Activated T-cell treated with anti-CD3 and anti-CD28 coated beads, Interleukin-2, amount 50 U/mL, for 72 hours (primary cell): ENCODE data around the gene EPAS1. TPM values are rescaled to one million over a fixed set of nuclear protein-coding genes. Genes with fewer than 3 reads are reported as not detected.

Source experiments
- ATAC-seq, 2 donors: fragments of 150-1000 bp; cut with Tn5 transposase; replicated peaks in 1 of 2; 2 replicates each; pipeline ENCODE4 v1.10.0; 2021; ENCODE audit warnings: moderate library complexity in 2 of 2, mild to moderate bottlenecking in 1 of 2
- DNase-seq, 2 donors: peaks; one replicate each; pipeline ENCODE4 v3.0.0; 2021 to 2022; ENCODE audit warnings: mixed read lengths in 1 of 2
- H3K27ac Mint-ChIP-seq: one replicate; pipeline ENCODE4 v1.8.0; 2022; ENCODE audit warnings: mild to moderate bottlenecking, moderate library complexity, mixed read lengths
- H3K27me3 Mint-ChIP-seq: one replicate; pipeline ENCODE4 v1.8.0; 2022; ENCODE audit warnings: low read depth, mixed read lengths
- H3K36me3 Mint-ChIP-seq, 2 donors: one replicate each; pipeline ENCODE4 v1.8.0; 2022; ENCODE audit warnings: mixed read lengths in 2 of 2, mild to moderate bottlenecking in 1 of 2; ENCODE audit not compliant: insufficient read depth in 2 of 2
- H3K4me1 Mint-ChIP-seq: one replicate; pipeline ENCODE4 v1.8.0; 2022; ENCODE audit warnings: low read depth, mixed read lengths
- H3K4me3 Mint-ChIP-seq, 2 donors: one replicate each; pipeline ENCODE4 v1.8.0; 2022; ENCODE audit warnings: mild to moderate bottlenecking in 2 of 2, mixed read lengths in 2 of 2, moderate library complexity in 2 of 2
- H3K9me3 Mint-ChIP-seq, 2 donors: one replicate each; pipeline ENCODE4 v1.8.0; 2022; ENCODE audit warnings: mixed read lengths in 2 of 2
- total RNA-seq, 2 donors: library from RNA; stranded (reverse); gene quantifications; one replicate each; pipeline ENCODE4 v1.2.3, GENCODE V29; 2022

The EPAS1 gene
- total RNA-seq, 2 donors from 2014 or later: 50.8 to 219 TPM

- ATAC-seq: peak; percentile 4 to 21
- no peaks in the 10 kb centered on the region for H3K9me3 Mint-ChIP-seq
- peaks cover 0 to 11% of the 10 kb centered on the region in 2 donors for H3K36me3 Mint-ChIP-seq
- H3K27ac Mint-ChIP-seq: peak overlapping the region; percentile 83
- peak overlapping the region; percentile 95 to 99 for H3K4me3 Mint-ChIP-seq
- H3K27me3 Mint-ChIP-seq: peaks cover 69% of the 10 kb centered on the region
- H3K4me1 Mint-ChIP-seq: peaks cover 36% of the 10 kb centered on the region
- DNase-seq: peak; percentile 37 to 45
Observed at GRCh38 chr2:46298522-46299353, 1.5 kb downstream of the EPAS1 start.

DNA sequence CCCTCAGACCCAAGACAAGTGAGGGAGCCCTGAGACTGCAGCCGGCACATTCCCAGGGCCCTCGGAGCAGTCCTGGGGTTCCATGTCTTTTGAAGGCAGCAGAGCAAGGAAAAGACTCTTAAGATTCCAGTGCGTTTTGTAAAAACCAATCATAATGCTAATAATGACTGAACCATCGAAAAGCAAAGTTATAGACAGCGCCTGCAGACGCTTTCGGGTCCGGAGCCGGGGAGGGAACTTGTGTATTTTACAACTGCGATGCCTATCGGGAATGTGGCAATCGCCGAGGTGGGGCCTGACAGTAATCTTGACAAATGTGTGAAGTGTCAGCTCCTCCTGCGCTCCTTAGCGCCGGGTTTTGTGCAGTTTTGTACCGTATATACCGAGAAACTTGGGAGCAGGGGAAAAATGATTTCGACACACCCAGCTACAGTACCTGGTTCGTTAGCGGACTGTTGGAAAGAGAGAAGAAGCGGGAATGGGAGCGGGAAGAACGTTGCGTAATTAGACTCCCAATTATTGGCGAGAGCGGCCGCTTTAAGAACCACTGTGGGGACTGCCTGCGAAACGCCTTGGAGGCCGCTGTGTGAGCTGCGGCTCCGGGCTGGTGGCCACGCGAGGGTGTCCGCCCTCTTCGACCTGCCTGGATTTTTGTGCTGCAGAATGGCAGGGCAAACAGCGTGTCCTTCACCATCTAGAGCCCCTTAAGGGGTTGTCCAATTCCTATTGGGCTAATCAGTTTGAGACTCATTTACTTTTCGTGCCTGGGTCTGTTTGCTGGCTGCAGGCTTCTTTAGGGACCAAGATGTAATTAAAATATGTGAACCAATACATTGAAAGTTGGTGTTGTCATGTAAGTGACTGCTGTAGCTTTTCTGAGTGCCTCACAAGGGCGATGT, 2.4 kb downstream of the EPAS1 start:
- Mint-ChIP-seq H3K9me3 (no peaks in the 10 kb centered on the region), H3K4me1 (peaks cover 45% of the 10 kb centered on the region), H3K27me3 (peaks cover 74% of the 10 kb centered on the region), H3K36me3 (peaks cover 0 to 11% of the 10 kb centered on the region in 2 donors), H3K4me3 (peak overlapping the region; percentile 95 to 99), H3K27ac (peak overlapping the region; percentile 75)
- ATAC-seq (no peak), DNase-seq (no peak)

- Mint-ChIP-seq H3K36me3 (peaks cover 0 to 14% of the 10 kb centered on the region in 2 donors), H3K27me3 (peaks cover 78% of the 10 kb centered on the region), H3K4me3 (peak overlapping the region in 1 of 2 donors; percentile 99), H3K9me3 (peaks cover 1 to 2% of the 10 kb centered on the region in 2 donors), H3K27ac (no peak overlapping the region), H3K4me1 (peaks cover 53% of the 10 kb centered on the region)
- ATAC-seq: no peak
- DNase-seq: no peak
Observed at GRCh38 chr2:46300406-46300832, 3.2 kb downstream of the EPAS1 start.

DNA sequence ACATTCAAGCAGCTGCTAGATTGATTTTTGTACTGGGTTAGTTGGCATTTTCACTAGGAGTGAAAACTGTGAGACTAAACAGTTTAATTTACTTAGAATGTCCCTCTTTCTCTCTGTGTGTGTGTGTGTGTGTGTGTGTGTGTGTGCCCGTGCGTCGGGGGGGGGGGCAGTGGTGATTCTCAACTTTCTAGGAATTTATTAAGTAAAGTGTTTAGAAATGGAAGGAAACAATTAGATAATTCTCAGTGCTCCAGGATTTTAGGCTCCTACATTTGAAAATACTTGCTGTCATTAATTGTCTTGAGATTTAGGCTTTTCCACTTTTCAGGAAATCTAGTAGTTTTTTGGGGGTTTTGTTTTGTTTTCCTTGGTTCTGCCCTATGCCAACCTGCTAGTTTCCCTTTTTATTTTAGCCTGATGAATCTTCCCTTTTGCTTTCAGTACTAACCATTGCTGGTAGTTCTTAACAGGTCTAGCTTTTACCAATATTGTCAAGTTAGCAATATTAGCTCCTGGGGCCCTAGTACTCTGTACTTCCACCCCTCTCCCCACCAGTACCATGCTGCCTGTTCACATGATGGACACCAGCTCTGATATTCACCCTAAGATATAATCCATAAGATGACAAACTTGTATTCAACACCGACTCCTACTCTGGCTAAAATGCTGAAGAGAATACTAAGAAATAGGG, 4.9 kb downstream of the EPAS1 start:
- no peak for DNase-seq
- Mint-ChIP-seq H3K9me3 (peaks cover 1 to 2% of the 10 kb centered on the region in 2 donors), H3K4me3 (peak overlapping the region in 1 of 2 donors; percentile 19), H3K27ac (peak overlapping the region; percentile 90), H3K27me3 (peaks cover 79% of the 10 kb centered on the region), H3K36me3 (peaks cover 0 to 14% of the 10 kb centered on the region in 2 donors), H3K4me1 (peaks cover 49% of the 10 kb centered on the region)
- no peak for ATAC-seq

GRCh38 chr2:46303233-46303632, 6.0 kb downstream of the EPAS1 start:
- H3K4me1 Mint-ChIP-seq: peaks cover 40% of the 10 kb centered on the region
- peaks cover 72% of the 10 kb centered on the region for H3K27me3 Mint-ChIP-seq
- ATAC-seq: no peak
- peaks cover 1 to 2% of the 10 kb centered on the region in 2 donors for H3K9me3 Mint-ChIP-seq
- peaks cover 0 to 11% of the 10 kb centered on the region in 2 donors for H3K36me3 Mint-ChIP-seq
- DNase-seq: no peak
- no peak overlapping the region for H3K27ac Mint-ChIP-seq
- no peak overlapping the region for H3K4me3 Mint-ChIP-seq

DNA sequence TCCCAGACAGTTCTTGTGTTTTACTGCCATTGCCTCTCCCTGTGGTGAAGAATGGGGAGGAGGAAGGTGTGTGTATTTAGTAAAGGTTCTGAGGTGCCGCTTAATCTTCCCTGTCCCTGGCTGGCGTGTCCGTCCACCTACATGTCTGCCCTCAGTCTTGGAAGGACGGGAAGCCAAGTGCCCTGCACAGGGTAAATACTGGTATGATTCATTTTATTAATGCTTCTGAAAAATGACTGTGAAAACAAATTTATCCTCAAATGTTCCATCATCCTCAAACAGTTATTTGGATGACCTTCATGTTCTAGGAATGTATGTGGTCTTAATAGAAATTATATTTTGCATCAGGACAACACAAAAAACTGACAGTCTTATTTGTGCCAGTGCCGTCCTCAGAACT, 6.6 kb downstream of the EPAS1 start:
- DNase-seq (no peak), ATAC-seq (no peak)
- peaks cover 38% of the 10 kb centered on the region for H3K4me1 Mint-ChIP-seq
- peaks cover 73% of the 10 kb centered on the region for H3K27me3 Mint-ChIP-seq
- H3K9me3 Mint-ChIP-seq: peaks cover 1 to 2% of the 10 kb centered on the region in 2 donors
- peak overlapping the region in 1 of 2 donors; percentile 47 for H3K4me3 Mint-ChIP-seq
- no peak overlapping the region for H3K27ac Mint-ChIP-seq
- H3K36me3 Mint-ChIP-seq: peaks cover 0 to 11% of the 10 kb centered on the region in 2 donors

DNA sequence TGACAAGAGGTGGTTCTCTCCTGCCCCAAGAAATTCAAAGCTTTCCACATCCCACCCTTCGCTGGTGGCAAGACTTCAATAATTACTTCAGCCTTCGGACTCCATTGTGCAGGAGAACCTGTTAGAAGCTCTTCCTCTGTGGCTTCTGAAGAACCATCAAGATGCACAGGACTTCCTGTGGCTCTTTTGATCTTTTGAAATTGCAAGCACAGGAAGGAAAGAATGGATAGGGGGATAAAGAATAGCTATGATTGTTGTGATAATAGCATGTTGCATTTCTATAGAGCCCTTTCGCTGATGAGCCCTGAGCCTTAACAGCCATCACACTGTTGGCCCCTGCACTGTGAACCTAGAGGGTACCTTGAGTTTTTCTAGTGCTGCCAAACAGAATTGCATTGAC, 7.4 kb downstream of the EPAS1 start:
- Mint-ChIP-seq H3K9me3 (peaks cover 1 to 6% of the 10 kb centered on the region in 2 donors), H3K4me3 (peak overlapping the region in 1 of 2 donors; percentile 56), H3K36me3 (peaks cover 0 to 5% of the 10 kb centered on the region in 2 donors), H3K27me3 (peaks cover 73% of the 10 kb centered on the region), H3K4me1 (peaks cover 30% of the 10 kb centered on the region), H3K27ac (no peak overlapping the region)
- ATAC-seq (no peak), DNase-seq (no peak)

DNA sequence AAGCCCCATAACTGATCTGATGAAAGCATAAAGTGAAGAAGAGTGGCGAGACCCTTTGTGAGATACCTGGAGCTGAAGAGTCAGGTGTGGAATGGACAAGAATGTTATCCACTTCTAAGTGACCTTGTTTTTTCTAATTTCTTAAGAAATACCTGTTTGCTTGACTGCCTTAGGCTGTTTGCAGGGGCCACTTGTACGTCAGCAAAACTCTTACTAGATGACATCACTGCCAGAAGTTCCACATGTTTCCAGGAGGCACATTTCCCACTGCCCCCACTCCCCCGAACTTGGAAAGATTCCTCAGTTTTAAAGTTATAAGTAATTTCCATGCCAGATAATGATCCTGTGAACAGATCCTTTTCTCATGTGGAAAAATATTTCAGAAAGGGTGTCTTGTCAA, 8.0 kb downstream of the EPAS1 start:
- peaks cover 68% of the 10 kb centered on the region for H3K27me3 Mint-ChIP-seq
- peaks cover 0 to 5% of the 10 kb centered on the region in 2 donors for H3K36me3 Mint-ChIP-seq
- H3K4me1 Mint-ChIP-seq: peaks cover 28% of the 10 kb centered on the region
- H3K27ac Mint-ChIP-seq: no peak overlapping the region
- DNase-seq (no peak), ATAC-seq (no peak)
- H3K9me3 Mint-ChIP-seq: peaks cover 1 to 6% of the 10 kb centered on the region in 2 donors
- H3K4me3 Mint-ChIP-seq: peak overlapping the region in 1 of 2 donors; percentile 56

- H3K9me3 Mint-ChIP-seq: peaks cover 1 to 6% of the 10 kb centered on the region in 2 donors
- H3K27ac Mint-ChIP-seq: no peak overlapping the region
- H3K27me3 Mint-ChIP-seq: peaks cover 62% of the 10 kb centered on the region
- peak; percentile 31 to 36 for DNase-seq
- peaks cover 28% of the 10 kb centered on the region for H3K4me1 Mint-ChIP-seq
- peak; percentile 91 to 93 for ATAC-seq
- peak overlapping the region in 1 of 2 donors; percentile 56 for H3K4me3 Mint-ChIP-seq
- H3K36me3 Mint-ChIP-seq: peaks cover 0 to 5% of the 10 kb centered on the region in 2 donors
Observed at GRCh38 chr2:46305767-46306166, 8.6 kb downstream of the EPAS1 start.

GRCh38 chr2:46306330-46306751, 9.1 kb downstream of the EPAS1 start:
- Mint-ChIP-seq H3K4me1 (peaks cover 34% of the 10 kb centered on the region), H3K36me3 (peaks cover 0 to 5% of the 10 kb centered on the region in 2 donors), H3K27me3 (peaks cover 61% of the 10 kb centered on the region), H3K4me3 (no peak overlapping the region), H3K27ac (no peak overlapping the region), H3K9me3 (peaks cover 1 to 6% of the 10 kb centered on the region in 2 donors)
- ATAC-seq: no peak
- DNase-seq: no peak

DNA sequence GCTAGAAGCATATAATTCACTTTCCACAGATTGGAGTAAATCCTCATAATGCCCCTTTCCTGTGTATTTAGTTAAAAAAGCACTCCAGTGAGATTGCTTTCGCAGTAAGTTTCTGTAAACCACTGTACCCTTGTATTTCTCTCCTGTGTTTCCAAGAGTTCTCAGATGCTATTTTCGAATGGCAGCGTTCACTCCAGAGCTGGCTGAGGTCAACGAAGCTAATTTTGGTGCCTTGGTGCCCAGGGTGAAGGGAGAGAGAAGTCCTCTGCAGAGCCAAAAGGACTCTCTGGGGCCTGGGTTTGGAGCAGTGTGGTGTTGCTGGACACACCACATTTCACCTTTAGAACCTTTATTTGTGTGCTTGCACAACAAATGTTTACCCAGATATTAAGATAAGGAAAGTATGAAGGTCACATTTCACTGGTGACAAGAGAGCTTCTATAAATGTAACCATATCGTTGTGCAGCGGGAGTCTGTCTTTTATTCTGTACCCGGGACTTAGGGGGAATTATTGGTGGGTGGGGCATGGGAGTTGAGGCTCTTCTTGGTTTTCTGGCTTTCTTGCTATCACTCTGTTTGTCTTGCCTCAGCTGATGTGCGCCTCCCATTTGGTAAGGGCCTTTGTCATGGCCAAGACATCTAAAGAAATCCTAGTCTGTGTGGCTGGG, 9.9 kb downstream of the EPAS1 start:
- Mint-ChIP-seq H3K27me3 (peaks cover 67% of the 10 kb centered on the region), H3K9me3 (peaks cover 1 to 6% of the 10 kb centered on the region in 2 donors), H3K27ac (no peak overlapping the region), H3K36me3 (peaks cover 0 to 5% of the 10 kb centered on the region in 2 donors), H3K4me3 (no peak overlapping the region), H3K4me1 (peaks cover 34% of the 10 kb centered on the region)
- no peak for DNase-seq
- ATAC-seq: no peak

DNA sequence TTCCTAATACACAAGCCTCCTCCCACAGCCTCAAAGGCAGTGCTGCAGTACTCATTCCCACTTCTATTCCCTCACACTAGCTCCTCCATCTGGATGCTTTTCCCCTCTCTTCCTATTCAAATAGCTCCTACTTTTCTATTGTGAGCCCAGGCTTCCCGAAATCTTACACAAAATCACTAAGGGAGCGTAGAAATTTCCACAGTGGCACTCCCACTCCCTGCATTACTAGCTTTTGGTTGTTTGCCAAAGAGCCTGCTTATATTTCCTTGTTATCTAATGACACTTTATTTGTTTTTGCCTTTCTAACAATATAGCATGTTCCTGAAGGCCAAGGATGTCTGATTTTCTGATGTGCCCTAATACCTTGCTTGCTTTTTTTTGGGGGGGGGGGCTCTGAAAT, 10.9 kb downstream of the EPAS1 start:
- peaks cover 58% of the 10 kb centered on the region for H3K27me3 Mint-ChIP-seq
- H3K4me3 Mint-ChIP-seq: no peak overlapping the region
- no peak for ATAC-seq
- no peak overlapping the region for H3K27ac Mint-ChIP-seq
- peaks cover 1 to 6% of the 10 kb centered on the region in 2 donors for H3K9me3 Mint-ChIP-seq
- peaks cover 34% of the 10 kb centered on the region for H3K4me1 Mint-ChIP-seq
- no peak for DNase-seq
- peaks cover 0 to 5% of the 10 kb centered on the region in 2 donors for H3K36me3 Mint-ChIP-seq
